SK-N-MC (cell line): Measurements from ENCODE around the gene EXD1.
"Not testable (repeated sequence)": the region's sequence is repeated elsewhere in the genome, so short reads cannot be mapped to it uniquely, and the experiment has no call there.

Source experiments
- DNase-seq: peaks from one replicate; pipeline ENCODE4 v3.0.0-alpha.2; 2011; ENCODE audit warnings: low read depth, low spot score
- H3K27ac ChIP-seq: fragments of 200-600 bp; sonication (generic); 2 replicates; pipeline ENCODE4 v1.5.1; 2016; ENCODE audit warnings: mixed run types
- H3K36me3 ChIP-seq: fragments of 200-600 bp; sonication (generic); 2 replicates; pipeline ENCODE4 v1.6.1; 2017; ENCODE audit warnings: antibody characterized with exemption, low read length, mixed read lengths; ENCODE audit not compliant: insufficient read depth
- H3K4me3 ChIP-seq: fragments of 200-600 bp; sonication (generic); 2 replicates; pipeline ENCODE4 v1.5.1; 2016
- H3K9ac ChIP-seq: fragments of 200-600 bp; sonication (generic); 2 replicates; pipeline ENCODE4 v1.8.0; 2017; ENCODE audit warnings: mixed run types, mixed read lengths; ENCODE audit not compliant: insufficient read length
- H3K9me3 ChIP-seq: fragments of 200-600 bp; sonication (generic); 2 replicates; pipeline ENCODE4 v1.6.1; 2017; ENCODE audit warnings: low read depth, mild to moderate bottlenecking, antibody characterized with exemption, low read length, moderate library complexity, mixed read lengths
- EZH2 ChIP-seq: fragments of 200-600 bp; sonication (generic); IDR thresholded peaks from one replicate; pipeline ENCODE4 v1.6.1; 2017; ENCODE audit warnings: antibody characterized with exemption
- FOXP2 ChIP-seq: optimal IDR thresholded peaks from 2 replicates; pipeline ENCODE3; 2011; ENCODE audit warnings: mild to moderate bottlenecking, moderate library complexity; ENCODE audit not compliant: insufficient read depth; ENCODE audit errors: extremely low read length, control extremely low read depth
- POLR2AphosphoS5 ChIP-seq: IDR thresholded peaks from 2 replicates; pipeline ENCODE4 v1.6.1; 2012; ENCODE audit warnings: mild to moderate bottlenecking, low read depth, low read length, borderline replicate concordance

The EXD1 gene

GRCh38 chr15:41169086-41169485, 61.5 kb downstream of the EXD1 start:
- Histone ChIP-seq H3K36me3 (no peaks in the 10 kb centered on the region), H3K27ac (no peak overlapping the region)
- DNase-seq: no peak

DNA sequence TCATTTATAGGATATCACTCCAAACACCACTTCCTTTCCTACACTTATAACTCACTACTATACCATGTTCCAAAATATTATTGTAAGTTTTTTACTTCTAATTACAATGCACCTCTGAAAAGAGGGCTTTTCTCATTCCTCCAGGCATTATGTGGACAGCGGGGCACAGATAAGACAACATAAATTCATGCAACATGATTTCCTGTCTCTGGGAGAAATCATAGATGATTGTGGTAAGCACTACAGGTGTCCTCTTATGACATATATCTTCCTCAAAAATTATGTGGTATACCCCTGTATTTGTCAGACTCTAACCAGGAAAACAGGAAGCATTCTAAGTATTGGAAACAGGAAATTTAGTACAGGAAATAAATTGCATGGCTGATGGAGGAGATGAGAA, 68.8 kb downstream of the EXD1 start:
- TF ChIP-seq POLR2AphosphoS5 (no peak), EZH2 (no peak), FOXP2 (no peak)
- Histone ChIP-seq H3K9me3 (no peaks in the 10 kb centered on the region), H3K36me3 (no peaks in the 10 kb centered on the region), H3K4me3 (no peak overlapping the region), H3K9ac (no peak overlapping the region), H3K27ac (no peak overlapping the region)
- peak; percentile 16 for DNase-seq

More at GRCh38 chr15:41169086-41169485, 61.5 kb downstream of the EXD1 start:
- no peak overlapping the region for H3K4me3 ChIP-seq
- H3K9ac ChIP-seq: no peak overlapping the region
- no peak for TF ChIP-seq EZH2
- no peaks in the 10 kb centered on the region for H3K9me3 ChIP-seq

DNA sequence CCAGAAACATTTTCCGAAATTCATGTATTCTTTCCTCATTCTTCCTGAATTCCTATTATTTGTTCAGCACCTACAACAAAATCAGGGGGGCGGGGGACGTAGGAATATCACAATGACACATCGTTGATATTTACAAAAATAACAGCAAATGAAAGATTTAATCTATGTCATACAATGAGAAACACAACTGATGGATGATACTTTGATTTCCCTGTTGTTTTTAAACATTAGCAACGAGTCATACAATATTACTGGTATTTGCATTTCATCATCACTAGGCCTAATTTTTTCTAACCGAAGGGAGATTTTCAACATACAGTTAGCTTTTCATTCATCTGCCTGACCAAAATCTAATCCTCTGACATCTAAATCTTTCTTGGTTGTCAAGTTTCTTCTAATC, 69.2 kb downstream of the EXD1 start:
- Histone ChIP-seq H3K9me3 (no peaks in the 10 kb centered on the region), H3K27ac (no peak overlapping the region), H3K9ac (no peak overlapping the region), H3K36me3 (no peaks in the 10 kb centered on the region), H3K4me3 (no peak overlapping the region)
- TF ChIP-seq POLR2AphosphoS5 (no peak), EZH2 (no peak), FOXP2 (no peak)
- DNase-seq: no peak

GRCh38 chr15:41160639-41161315, 69.8 kb downstream of the EXD1 start:
- H3K27ac ChIP-seq: no peak overlapping the region
- no peak overlapping the region for H3K4me3 ChIP-seq
- no peaks in the 10 kb centered on the region for H3K36me3 ChIP-seq
- H3K9me3 ChIP-seq: no peaks in the 10 kb centered on the region
- no peak overlapping the region for H3K9ac ChIP-seq
- TF ChIP-seq POLR2AphosphoS5 (no peak), FOXP2 (no peak), EZH2 (no peak)
- DNase-seq: no peak

DNA sequence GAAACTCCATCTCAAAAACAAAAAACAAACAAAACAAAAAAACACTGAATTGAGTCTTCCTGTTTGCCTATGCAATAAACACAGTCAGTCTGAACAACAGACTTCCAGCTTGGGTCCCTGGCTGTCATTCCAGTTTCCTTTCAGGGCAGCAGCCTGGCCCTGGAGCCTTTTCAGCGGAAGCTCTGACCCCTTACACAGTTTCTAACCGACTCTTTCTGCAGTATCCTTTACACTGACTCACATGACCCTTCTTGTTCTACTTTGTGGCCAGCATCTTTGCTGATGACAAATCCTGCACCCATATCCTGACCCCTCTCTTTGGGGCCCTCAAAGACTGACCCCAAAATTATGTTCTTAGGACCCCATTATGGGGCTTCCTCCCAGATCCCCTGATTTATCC, 76.1 kb downstream of the EXD1 start:
- no peaks in the 10 kb centered on the region for H3K36me3 ChIP-seq
- TF ChIP-seq POLR2AphosphoS5 (no peak), FOXP2 (no peak), EZH2 (no peak)
- no peak overlapping the region for H3K27ac ChIP-seq
- H3K4me3 ChIP-seq: no peak overlapping the region
- no peaks in the 10 kb centered on the region for H3K9me3 ChIP-seq
- DNase-seq: no peak
- no peak overlapping the region for H3K9ac ChIP-seq

DNA sequence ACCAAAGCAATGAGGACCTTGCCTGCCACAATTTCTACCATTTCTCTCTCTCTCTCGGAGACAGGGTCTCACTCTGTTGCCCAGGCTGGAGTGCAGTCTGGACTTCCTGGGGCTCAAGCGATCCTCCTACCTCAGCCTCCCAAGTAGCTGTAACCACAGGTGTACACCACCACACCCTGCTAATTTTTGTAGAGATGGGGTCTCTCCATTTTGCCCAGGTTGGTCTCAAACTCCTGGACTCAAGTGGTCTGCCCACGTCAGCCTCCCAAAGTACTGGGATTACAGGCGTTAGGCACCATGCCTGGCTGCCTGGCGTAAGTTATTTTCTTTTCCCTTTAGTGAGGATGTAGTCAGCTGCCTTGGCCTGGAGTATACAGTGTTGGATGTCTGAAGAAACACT, 76.8 kb downstream of the EXD1 start:
- TF ChIP-seq POLR2AphosphoS5 (no peak), FOXP2 (no peak), EZH2 (no peak)
- Histone ChIP-seq H3K27ac (no peak overlapping the region), H3K4me3 (no peak overlapping the region), H3K9me3 (no peaks in the 10 kb centered on the region), H3K9ac (no peak overlapping the region), H3K36me3 (no peaks in the 10 kb centered on the region)
- DNase-seq: no peak

GRCh38 chr15:41151451-41152005, 79.0 kb downstream of the EXD1 start:
- no peak overlapping the region for H3K27ac ChIP-seq
- TF ChIP-seq POLR2AphosphoS5 (no peak), EZH2 (no peak), FOXP2 (no peak)
- no peak for DNase-seq
- no peaks in the 10 kb centered on the region for H3K36me3 ChIP-seq
- H3K9ac ChIP-seq: no peak overlapping the region
- no peaks in the 10 kb centered on the region for H3K9me3 ChIP-seq
- H3K4me3 ChIP-seq: no peak overlapping the region

DNA sequence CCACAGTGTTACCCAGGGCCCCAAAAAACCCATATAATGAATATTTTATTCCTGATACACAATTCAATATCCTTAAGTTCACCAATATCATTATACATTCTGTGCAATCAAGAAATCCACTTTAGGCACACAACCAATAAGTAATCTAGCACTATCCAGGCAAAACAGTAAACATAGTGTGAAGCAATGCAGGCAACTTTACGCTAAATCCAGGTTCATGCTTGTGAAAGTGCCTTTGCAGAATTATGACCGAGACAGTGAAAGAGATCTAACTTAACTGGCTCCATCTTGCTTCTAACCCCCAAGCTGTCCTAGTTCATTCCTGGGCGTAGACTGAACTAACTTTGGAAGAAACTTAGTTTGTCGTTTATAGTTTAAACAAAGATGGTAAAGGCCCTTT, 80.3 kb downstream of the EXD1 start:
- TF ChIP-seq EZH2 (no peak), FOXP2 (no peak), POLR2AphosphoS5 (no peak)
- H3K9me3 ChIP-seq: no peaks in the 10 kb centered on the region
- H3K9ac ChIP-seq: no peak overlapping the region
- H3K36me3 ChIP-seq: no peaks in the 10 kb centered on the region
- H3K4me3 ChIP-seq: no peak overlapping the region
- DNase-seq: no peak
- H3K27ac ChIP-seq: no peak overlapping the region

GRCh38 chr15:41148065-41148464, 82.5 kb downstream of the EXD1 start:
- TF ChIP-seq FOXP2: no peak
- TF ChIP-seq EZH2: no peak
- no peak for TF ChIP-seq POLR2AphosphoS5
- Histone ChIP-seq H3K9me3 (no peaks in the 10 kb centered on the region), H3K27ac (no peak overlapping the region), H3K4me3 (no peak overlapping the region), H3K9ac (no peak overlapping the region), H3K36me3 (no peaks in the 10 kb centered on the region)
- DNase-seq: no peak

GRCh38 chr15:41139619-41140018, 90.9 kb downstream of the EXD1 start:
- Histone ChIP-seq H3K9me3 (no peaks in the 10 kb centered on the region), H3K27ac (no peak overlapping the region), H3K36me3 (no peaks in the 10 kb centered on the region), H3K9ac (no peak overlapping the region), H3K4me3 (no peak overlapping the region)
- no peak for TF ChIP-seq EZH2
- TF ChIP-seq POLR2AphosphoS5: no peak
- no peak for TF ChIP-seq FOXP2
- DNase-seq: no peak

DNA sequence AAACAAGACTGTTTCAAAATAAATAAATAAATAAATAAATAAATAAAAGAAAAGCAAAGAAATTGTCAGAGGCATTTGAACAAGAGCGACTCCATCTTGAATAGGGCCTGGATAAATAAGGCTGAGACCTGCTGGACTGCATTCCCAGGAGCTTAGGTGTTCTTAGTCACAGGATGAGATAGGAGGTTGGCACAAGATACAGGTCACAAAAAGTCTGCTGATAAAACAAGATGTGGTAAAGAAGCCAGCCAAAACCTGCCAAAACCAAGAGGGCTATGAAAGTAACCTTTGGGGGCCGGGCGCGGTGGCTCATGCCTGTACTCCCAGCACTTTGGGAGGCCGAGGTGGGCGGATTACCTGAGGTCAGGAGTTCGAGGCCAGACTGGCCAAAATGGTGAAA, 91.4 kb downstream of the EXD1 start:
- not testable (repeated sequence) for DNase-seq, H3K36me3 ChIP-seq, H3K9ac ChIP-seq, H3K27ac ChIP-seq, H3K9me3 ChIP-seq, H3K4me3 ChIP-seq

- H3K36me3 ChIP-seq, DNase-seq, H3K4me3 ChIP-seq, H3K27ac ChIP-seq, H3K9me3 ChIP-seq, H3K9ac ChIP-seq: not testable (repeated sequence)
Observed at GRCh38 chr15:41135580-41135979, 95.0 kb downstream of the EXD1 start.
